DND-41 (cell line): ENCODE data around the gene MBTPS1.

Experiments
- ATAC-seq: fragments of 200-7000 bp; cut with Tn5 transposase; 3 replicates; pipeline ENCODE4 v1.9.1; 2021; ENCODE audit warnings: low read depth; ENCODE audit not compliant: insufficient read depth
- DNase-seq: peaks from one replicate; pipeline ENCODE4 v3.0.0-alpha.2; 2020
- H2AFZ ChIP-seq: 2 replicates; pipeline ENCODE4 v1.6.0; 2012; ENCODE audit warnings: low read depth, low read length
- H3K27ac ChIP-seq: 2 replicates; pipeline ENCODE4 v1.5.1; 2012; ENCODE audit warnings: low read length, inconsistent platforms
- H3K27me3 ChIP-seq: fragments of 200-600 bp; sonication (generic); 2 replicates; pipeline ENCODE4 v1.6.0; 2012; ENCODE audit warnings: low read length, mild to moderate bottlenecking, inconsistent platforms; ENCODE audit not compliant: insufficient read depth, poor library complexity
- H3K36me3 ChIP-seq: 2 replicates; pipeline ENCODE4 v1.5.1; 2012; ENCODE audit warnings: low read length, inconsistent platforms; ENCODE audit not compliant: insufficient read depth
- H3K4me1 ChIP-seq: 2 replicates; pipeline ENCODE4 v1.5.1; 2012; ENCODE audit warnings: mild to moderate bottlenecking, low read length; ENCODE audit not compliant: insufficient read depth
- H3K4me2 ChIP-seq: 2 replicates; pipeline ENCODE4 v1.6.0; 2012; ENCODE audit warnings: mild to moderate bottlenecking, moderate library complexity, low read length, inconsistent platforms; ENCODE audit not compliant: insufficient read depth
- H3K4me3 ChIP-seq, 2 experiments: fragments of 200-600 bp in 1 of 2; shearing (Covaris generic) in 1 of 2; 2 replicates each; pipeline ENCODE4 v1.5.1; 2012 to 2016; ENCODE audit warnings: inconsistent platforms in 2 of 2, low read length in 2 of 2, mild to moderate bottlenecking in 2 of 2, low read depth in 1 of 2, moderate library complexity in 1 of 2
- H3K79me2 ChIP-seq: 2 replicates; pipeline ENCODE4 v1.6.0; 2012; ENCODE audit warnings: low read length, inconsistent platforms; ENCODE audit not compliant: insufficient read depth
- H3K9ac ChIP-seq: 2 replicates; pipeline ENCODE4 v1.6.0; 2012; ENCODE audit warnings: low read depth, mild to moderate bottlenecking, inconsistent platforms, low read length, moderate library complexity
- H3K9me3 ChIP-seq: 2 replicates; pipeline ENCODE4 v1.5.1; 2012; ENCODE audit warnings: low read length, moderate library complexity, mild to moderate bottlenecking, inconsistent platforms; ENCODE audit not compliant: insufficient read depth, severe bottlenecking
- H4K20me1 ChIP-seq: 2 replicates; pipeline ENCODE4 v1.6.0; 2012; ENCODE audit warnings: low read length; ENCODE audit not compliant: insufficient read depth
- EZH2 ChIP-seq: IDR thresholded peaks from 3 replicates; pipeline ENCODE4 v1.6.1; 2012; ENCODE audit warnings: borderline replicate concordance, low read depth, mild to moderate bottlenecking, moderate library complexity, low read length, inconsistent platforms; ENCODE audit not compliant: severe bottlenecking
- TF ChIP-seq, protein P1 (sequence below): IDR thresholded peaks from 2 replicates; pipeline ENCODE4 v1.5.1; 2012; ENCODE audit warnings: borderline replicate concordance, low read length, moderate library complexity, mild to moderate bottlenecking; ENCODE audit not compliant: poor library complexity, severe bottlenecking; ENCODE audit errors: extremely low read depth

MBTPS1 gene

GRCh38 chr16:84137287-84137686 lies 20.5 kb upstream of the MBTPS1 start:
- Histone ChIP-seq H3K79me2 (peaks cover 95% of the 10 kb centered on the region), H3K9me3 (no peaks in the 10 kb centered on the region), H3K36me3 (peaks cover 13% of the 10 kb centered on the region), H3K4me1 (peaks cover 65% of the 10 kb centered on the region), H3K4me3 (no peak overlapping the region), H2AFZ (no peak overlapping the region), H3K27me3 (no peaks in the 10 kb centered on the region), H3K4me2 (no peak overlapping the region), H4K20me1 (peaks cover 57% of the 10 kb centered on the region), H3K27ac (peak overlapping the region; percentile 57), H3K9ac (no peak overlapping the region)
- no peak for ATAC-seq
- TF ChIP-seq, protein P1, sequence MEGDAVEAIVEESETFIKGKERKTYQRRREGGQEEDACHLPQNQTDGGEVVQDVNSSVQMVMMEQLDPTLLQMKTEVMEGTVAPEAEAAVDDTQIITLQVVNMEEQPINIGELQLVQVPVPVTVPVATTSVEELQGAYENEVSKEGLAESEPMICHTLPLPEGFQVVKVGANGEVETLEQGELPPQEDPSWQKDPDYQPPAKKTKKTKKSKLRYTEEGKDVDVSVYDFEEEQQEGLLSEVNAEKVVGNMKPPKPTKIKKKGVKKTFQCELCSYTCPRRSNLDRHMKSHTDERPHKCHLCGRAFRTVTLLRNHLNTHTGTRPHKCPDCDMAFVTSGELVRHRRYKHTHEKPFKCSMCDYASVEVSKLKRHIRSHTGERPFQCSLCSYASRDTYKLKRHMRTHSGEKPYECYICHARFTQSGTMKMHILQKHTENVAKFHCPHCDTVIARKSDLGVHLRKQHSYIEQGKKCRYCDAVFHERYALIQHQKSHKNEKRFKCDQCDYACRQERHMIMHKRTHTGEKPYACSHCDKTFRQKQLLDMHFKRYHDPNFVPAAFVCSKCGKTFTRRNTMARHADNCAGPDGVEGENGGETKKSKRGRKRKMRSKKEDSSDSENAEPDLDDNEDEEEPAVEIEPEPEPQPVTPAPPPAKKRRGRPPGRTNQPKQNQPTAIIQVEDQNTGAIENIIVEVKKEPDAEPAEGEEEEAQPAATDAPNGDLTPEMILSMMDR = no peak
- no peak for TF ChIP-seq EZH2
- no peak for DNase-seq

DNA sequence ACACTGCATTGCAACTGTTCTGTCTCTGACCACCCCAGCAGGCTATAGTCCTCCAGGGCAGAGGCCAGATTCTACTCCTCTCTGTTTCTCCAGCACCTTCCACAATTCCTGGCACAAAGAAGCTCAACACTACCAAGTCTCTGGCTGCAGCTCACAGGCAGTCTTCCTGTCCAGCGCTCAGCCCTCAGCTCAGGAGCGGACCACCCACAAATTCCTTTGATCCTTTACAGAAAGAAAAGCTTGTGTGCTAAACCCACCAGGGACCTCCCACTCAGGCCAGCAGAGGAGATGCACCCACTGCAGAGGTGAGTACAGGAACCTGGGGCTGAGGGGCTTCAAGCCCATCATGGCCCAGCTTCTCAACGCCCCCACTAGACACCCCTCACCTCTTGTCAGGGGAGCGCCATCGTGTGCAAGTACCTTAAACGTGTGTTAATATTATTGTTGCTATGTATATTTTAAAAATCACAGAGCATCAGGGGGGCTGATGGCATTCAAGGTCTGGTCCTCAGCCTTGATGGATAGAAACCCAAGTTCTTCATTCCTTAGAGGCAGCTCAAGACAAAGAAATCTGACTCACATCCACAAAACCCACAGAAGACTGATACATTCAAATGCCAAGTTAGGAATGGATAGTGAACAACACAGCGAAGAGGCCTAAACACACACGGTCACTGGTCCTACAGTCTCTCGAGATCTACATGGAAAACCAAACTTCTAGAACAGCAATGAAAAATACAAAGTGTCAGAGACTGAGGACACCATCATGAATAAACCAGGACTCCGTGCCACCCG lies 19.8 kb upstream of the MBTPS1 start:
- no peak overlapping the region for H2AFZ ChIP-seq
- no peak overlapping the region for H3K4me3 ChIP-seq
- no peaks in the 10 kb centered on the region for H3K27me3 ChIP-seq
- TF ChIP-seq EZH2 = no peak
- TF ChIP-seq, protein P1 = no peak
- peaks cover 57% of the 10 kb centered on the region for H4K20me1 ChIP-seq
- no peak for ATAC-seq
- H3K9me3 ChIP-seq = no peaks in the 10 kb centered on the region
- peaks cover 13% of the 10 kb centered on the region for H3K36me3 ChIP-seq
- DNase-seq = no peak
- H3K9ac ChIP-seq = no peak overlapping the region
- peak overlapping the region; percentile 59 for H3K27ac ChIP-seq
- peaks cover 58% of the 10 kb centered on the region for H3K4me1 ChIP-seq
- peaks cover 93% of the 10 kb centered on the region for H3K79me2 ChIP-seq
- no peak overlapping the region for H3K4me2 ChIP-seq

DNA sequence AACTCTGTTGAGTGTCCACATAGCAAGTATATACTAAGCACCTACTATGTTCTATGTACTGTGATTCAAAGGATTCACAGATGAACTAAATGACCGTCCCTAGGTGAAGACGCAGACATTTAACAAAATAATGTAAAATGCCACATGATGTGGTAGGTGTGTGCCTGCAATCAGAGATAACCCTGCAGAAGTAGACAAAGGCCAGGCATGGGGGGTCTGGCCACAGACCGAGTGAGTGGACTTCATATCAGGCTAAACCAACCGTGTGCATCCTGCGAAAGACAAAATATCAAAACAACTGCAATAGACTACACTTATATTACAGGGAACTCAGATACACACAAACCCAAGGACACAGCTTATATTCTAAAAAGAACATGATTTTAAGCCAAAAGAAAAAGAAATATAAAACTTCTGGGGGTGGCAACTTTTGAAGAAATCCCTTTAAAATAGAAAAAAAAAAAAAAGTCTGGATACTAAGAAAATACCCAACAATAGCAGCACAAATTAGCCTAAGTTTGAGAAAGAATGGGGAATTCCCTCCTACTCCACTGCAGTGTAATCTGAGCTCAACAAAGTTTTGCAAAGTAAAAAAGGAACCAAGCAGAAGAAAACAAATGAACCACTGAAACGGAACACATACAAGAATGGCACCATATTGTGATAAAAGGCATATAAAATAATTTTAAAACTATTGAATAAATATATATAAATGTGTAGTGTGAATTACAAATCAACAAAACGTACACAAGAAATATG lies 16.0 kb upstream of the MBTPS1 start:
- H3K79me2 ChIP-seq = peaks cover 65% of the 10 kb centered on the region
- no peak overlapping the region for H3K4me2 ChIP-seq
- peaks cover 35% of the 10 kb centered on the region for H4K20me1 ChIP-seq
- ATAC-seq (no peak), DNase-seq (no peak)
- H3K27ac ChIP-seq = no peak overlapping the region
- peaks cover 44% of the 10 kb centered on the region for H3K36me3 ChIP-seq
- no peaks in the 10 kb centered on the region for H3K27me3 ChIP-seq
- peaks cover 21% of the 10 kb centered on the region for H3K4me1 ChIP-seq
- no peak overlapping the region for H3K9ac ChIP-seq
- H2AFZ ChIP-seq = no peak overlapping the region
- no peak overlapping the region for H3K4me3 ChIP-seq
- TF ChIP-seq, protein P1 = no peak
- TF ChIP-seq EZH2 = no peak
- H3K9me3 ChIP-seq = no peaks in the 10 kb centered on the region
